AG04450 (cell line): ENCODE results near the gene AMIGO1. TPM values are rescaled to one million over a fixed set of nuclear protein-coding genes. Genes with fewer than 3 reads are reported as not detected.

Experiments used
- CTCF ChIA-PET: fragments of 300-600, 350-600 bp; formaldehyde crosslinking; extraction: SDS; loops from one replicate; lab custom pipeline; 2022; ENCODE audit warnings: antibody characterized with exemption, inconsistent platforms; lab: Charles Lee
- POLR2A ChIA-PET: fragments of 350-600 bp; formaldehyde crosslinking; extraction: SDS; loops from one replicate; lab custom pipeline; 2021; ENCODE audit warnings: antibody characterized with exemption, inconsistent platforms; lab: Yijun Ruan, JAX
- DNase-seq: peaks from one replicate; pipeline ENCODE4 v3.0.0-alpha.2; 2011; ENCODE audit warnings: low read depth, low spot score
- H3K27ac ChIP-seq: one replicate; pipeline ENCODE4 v1.5.1; 2012; ENCODE audit warnings: low read depth, low read length, control low read depth
- H3K27me3 ChIP-seq: one replicate; pipeline ENCODE4 v1.6.0; 2012; ENCODE audit warnings: low read length; ENCODE audit not compliant: control insufficient read depth, insufficient read depth
- H3K4me3 ChIP-seq: 2 replicates; pipeline ENCODE4 v1.5.1; 2011; ENCODE audit warnings: mild to moderate bottlenecking, low read depth, low read length, control low read depth
- H3K9me3 ChIP-seq: 2 replicates; pipeline ENCODE4 v1.5.1; 2012; ENCODE audit warnings: low read length; ENCODE audit not compliant: control insufficient read depth, insufficient read depth
- CTCF ChIP-seq: IDR thresholded peaks from 2 replicates; pipeline ENCODE4 v1.5.1; 2011; ENCODE audit warnings: low read depth, low read length, control low read depth, inconsistent platforms
- polyA plus RNA-seq: library from polyadenylated mRNA; depleted of rRNA; stranded (reverse); fragments of >200 nt; gene quantifications from 2 replicates; pipeline ENCODE4 v1.2.3, GENCODE V29; 2011

AMIGO1 gene
- polyA plus RNA-seq, 1 experiment: 1.5 TPM

DNA sequence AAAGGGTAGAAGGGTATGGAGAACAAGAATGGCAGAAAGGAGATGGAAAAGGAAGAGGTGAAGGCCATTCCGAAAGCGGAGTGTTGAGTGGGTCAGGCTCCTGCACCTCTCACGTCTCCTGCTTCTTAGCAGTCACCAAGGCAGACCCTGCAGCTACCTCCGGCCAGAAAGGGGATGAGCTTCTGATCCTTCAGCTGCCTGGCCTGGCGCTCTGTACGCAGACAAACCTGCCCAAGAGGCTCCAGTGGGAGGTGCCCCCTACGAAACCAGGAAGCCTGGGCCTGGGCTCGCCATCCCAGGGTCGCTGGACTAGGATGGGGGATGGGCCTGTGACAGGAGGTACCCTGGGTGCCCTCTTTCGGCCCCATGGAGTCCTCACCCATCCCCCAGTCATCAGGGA lies 33.1 kb upstream of the AMIGO1 start:
- POLR2A ChIA-PET: no interaction called here

DNA sequence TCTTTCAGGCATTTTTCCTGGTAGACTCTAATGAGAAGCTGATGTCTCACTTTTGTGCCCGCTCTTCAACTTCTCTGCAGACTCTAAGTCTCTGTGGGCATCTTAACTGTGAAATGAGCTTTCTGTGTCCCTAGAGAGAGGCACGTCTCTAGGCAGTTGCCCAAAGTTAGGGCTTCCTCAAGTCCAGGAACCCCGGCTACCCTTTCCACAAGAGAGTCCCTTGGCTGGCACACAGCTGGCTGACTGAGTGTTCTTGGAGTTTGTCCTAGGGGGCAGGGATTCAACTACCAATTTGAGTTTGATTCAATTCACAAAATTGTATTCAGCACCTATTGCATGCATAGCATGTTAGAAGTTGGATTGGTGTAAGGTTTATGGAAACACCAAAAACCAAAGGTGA lies 31.6 kb upstream of the AMIGO1 start:
- CTCF ChIA-PET: interaction anchor here (1.2 to 17.0 kb wide), 8 partner anchors 9 to 443 kb away, joined by 3 to 1351 read pairs (median 6); partner anchors contain the start of genes AHCYL1, AMIGO1, ATXN7L2 and CYB561D1

More for the DNA sequence above, 33.1 kb upstream of the AMIGO1 start:
- Histone ChIP-seq H3K27me3 (peaks cover 15% of the 10 kb centered on the region), H3K9me3 (no peaks in the 10 kb centered on the region), H3K27ac (no peak overlapping the region), H3K4me3 (no peak overlapping the region)
- no peak for TF ChIP-seq CTCF
- CTCF ChIA-PET: interaction anchor here (1.2 to 17.0 kb wide), 6 partner anchors 10 to 442 kb away, joined by 4 to 1351 read pairs (median 16); partner anchors contain the start of genes AHCYL1, AMIGO1, ATXN7L2 and CYB561D1
- DNase-seq: no peak

GRCh38 chr1:109539676-109540075 lies 30.1 kb upstream of the AMIGO1 start, which contains the start of gene GPR61:
GPR61 (plus strand) TSS chr1:109539872; CDS start chr1:109543023, 3,151 bp downstream.
- no peak for TF ChIP-seq CTCF
- H3K4me3 ChIP-seq: no peak within 1 kb of the TSS
- H3K27ac ChIP-seq: no peak within 1 kb of the TSS
- H3K27me3 ChIP-seq: peaks cover 15% of the 10 kb centered on the region
- DNase-seq: no peak
- POLR2A ChIA-PET: interaction anchor here (0.9 kb wide), 1 partner anchor 9 kb away, joined by 5 read pairs; the partner anchor contains the start of gene GNAI3
- no peaks in the 10 kb centered on the region for H3K9me3 ChIP-seq
- CTCF ChIA-PET: interaction anchor here (2.4 to 17.0 kb wide), 2 partner anchors 39 to 235 kb away, joined by 11 to 1351 read pairs; partner anchors contain the start of genes AMIGO1, ATXN7L2 and CYB561D1

More for the DNA sequence above, 31.6 kb upstream of the AMIGO1 start:
- no peak overlapping the region for H3K27ac ChIP-seq
- no peak for TF ChIP-seq CTCF
- POLR2A ChIA-PET: no interaction called here
- no peak overlapping the region for H3K4me3 ChIP-seq
- H3K9me3 ChIP-seq: no peaks in the 10 kb centered on the region
- DNase-seq: no peak
- H3K27me3 ChIP-seq: peaks cover 15% of the 10 kb centered on the region

DNA sequence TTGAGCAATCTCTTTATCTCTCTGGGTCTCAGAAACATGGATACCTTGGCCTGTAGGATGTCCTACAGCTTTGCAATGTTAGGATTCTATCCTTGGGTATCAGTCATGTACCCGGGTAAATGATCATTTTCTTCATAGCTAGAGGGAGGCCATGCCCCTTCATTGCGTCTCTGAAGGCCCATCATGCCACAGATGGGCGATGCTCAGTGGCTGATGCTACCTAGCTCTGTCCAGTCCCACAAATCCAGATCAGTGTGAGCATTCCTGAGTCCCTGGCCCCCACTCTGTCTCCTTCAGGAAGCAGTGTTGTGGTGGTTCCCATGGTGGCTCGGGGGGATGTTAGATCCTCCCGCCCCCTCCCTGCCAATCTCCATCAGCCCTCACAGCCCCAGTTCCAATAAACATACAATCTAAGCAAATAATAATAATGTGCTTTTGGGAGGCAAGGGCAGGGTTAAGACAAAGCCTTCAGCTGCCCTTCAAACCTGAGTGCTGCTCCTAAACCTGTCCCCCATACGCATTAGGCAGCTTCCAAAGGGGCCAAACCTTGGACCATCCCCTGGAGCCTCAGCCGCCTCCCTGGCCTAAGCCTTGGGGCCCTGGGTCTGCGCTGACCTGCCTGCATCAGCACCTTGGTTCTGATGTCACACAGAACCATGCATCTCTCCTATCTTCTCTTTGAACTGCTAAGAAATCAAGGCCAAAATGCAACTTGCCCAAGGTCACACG lies 29.5 kb upstream of the AMIGO1 start:
- CTCF ChIA-PET: interaction anchor here (1.1 to 17.0 kb wide), 2 partner anchors 7 to 39 kb away, joined by 4 to 1351 read pairs; partner anchors contain the start of genes AMIGO1, ATXN7L2 and CYB561D1
- no peak for TF ChIP-seq CTCF

More for the DNA sequence above, 29.5 kb upstream of the AMIGO1 start:
- Histone ChIP-seq H3K9me3 (no peaks in the 10 kb centered on the region), H3K4me3 (no peak overlapping the region), H3K27me3 (peaks cover 15% of the 10 kb centered on the region), H3K27ac (no peak overlapping the region)
- POLR2A ChIA-PET: interaction anchor here (0.7 kb wide), 1 partner anchor 45 kb away, joined by 4 read pairs; the partner anchor contains the start of gene CYB561D1
- DNase-seq: no peak
